ENCODE results near the gene SETD3.

DNA sequence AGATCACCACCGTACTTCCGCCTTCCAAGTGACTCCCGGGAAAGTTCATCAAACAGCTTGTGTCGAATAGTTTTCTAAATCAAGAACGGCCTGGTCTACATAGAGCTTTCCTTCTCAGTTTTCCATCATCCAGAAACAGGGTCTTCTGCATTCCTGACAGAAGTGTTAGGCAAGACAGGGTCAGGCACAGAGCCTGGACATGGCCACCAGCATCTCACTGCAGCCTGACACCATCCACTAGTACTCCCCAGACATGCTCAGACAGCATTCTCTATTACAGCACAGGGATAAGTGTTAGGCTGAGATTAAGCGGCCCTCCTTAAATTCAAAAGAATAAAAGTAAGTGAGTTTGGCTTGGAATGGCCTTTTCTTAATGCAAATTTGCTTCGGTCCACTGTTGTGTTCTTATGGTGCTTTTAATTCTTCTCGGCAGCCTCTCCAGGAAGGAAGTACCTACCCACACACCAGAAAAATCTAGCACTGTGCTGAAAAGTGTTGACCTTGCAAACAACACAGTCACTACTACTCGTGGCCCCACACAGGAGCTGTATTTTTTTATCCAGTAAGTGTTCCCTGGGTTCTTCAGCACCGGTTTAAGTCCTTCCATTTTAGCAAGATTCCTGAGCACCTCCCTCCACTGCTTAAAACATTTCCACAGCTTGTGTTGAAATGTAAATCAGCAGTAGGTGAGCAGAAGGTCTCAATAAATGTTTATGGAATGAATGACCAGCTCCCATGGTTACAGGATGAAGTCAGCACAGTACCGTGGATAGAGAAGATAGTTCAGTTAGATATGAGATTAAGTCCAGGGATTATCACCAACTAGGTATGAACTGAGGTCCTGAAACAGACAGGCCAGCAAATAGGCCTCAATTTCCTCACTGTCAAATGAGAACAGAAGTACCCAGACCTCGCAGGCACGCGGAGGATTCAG is 44.1 kb downstream of the SETD3 start:
- no peak for TF ChIP-seq POLR2A (IDR thresholded peaks at IDR 0.05)
- TF ChIP-seq, protein P1, sequence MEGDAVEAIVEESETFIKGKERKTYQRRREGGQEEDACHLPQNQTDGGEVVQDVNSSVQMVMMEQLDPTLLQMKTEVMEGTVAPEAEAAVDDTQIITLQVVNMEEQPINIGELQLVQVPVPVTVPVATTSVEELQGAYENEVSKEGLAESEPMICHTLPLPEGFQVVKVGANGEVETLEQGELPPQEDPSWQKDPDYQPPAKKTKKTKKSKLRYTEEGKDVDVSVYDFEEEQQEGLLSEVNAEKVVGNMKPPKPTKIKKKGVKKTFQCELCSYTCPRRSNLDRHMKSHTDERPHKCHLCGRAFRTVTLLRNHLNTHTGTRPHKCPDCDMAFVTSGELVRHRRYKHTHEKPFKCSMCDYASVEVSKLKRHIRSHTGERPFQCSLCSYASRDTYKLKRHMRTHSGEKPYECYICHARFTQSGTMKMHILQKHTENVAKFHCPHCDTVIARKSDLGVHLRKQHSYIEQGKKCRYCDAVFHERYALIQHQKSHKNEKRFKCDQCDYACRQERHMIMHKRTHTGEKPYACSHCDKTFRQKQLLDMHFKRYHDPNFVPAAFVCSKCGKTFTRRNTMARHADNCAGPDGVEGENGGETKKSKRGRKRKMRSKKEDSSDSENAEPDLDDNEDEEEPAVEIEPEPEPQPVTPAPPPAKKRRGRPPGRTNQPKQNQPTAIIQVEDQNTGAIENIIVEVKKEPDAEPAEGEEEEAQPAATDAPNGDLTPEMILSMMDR (IDR thresholded peaks at IDR 0.05) = no peak
- TF ChIP-seq EP300 (IDR thresholded peaks at IDR 0.05) = peak in 1 of 4 donors; percentile 42

All from upper lobe of left lung (tissue), 4 donors.